WERI-Rb-1 (cell line): Measurements from ENCODE around the gene GRIN3B.

Source experiments
- DNase-seq: peaks from one replicate; pipeline ENCODE4 v3.0.0-alpha.2; 2020
- H3K27ac ChIP-seq: fragments of 250-450 bp; sonication (Bioruptor Pico); 2 replicates; pipeline ENCODE4 v1.5.1; 2020; ENCODE audit warnings: mild to moderate bottlenecking, moderate library complexity
- H3K27me3 ChIP-seq: fragments of 250-450 bp; sonication (Bioruptor Pico); 2 replicates; pipeline ENCODE4 v1.5.1; 2021; ENCODE audit warnings: mild to moderate bottlenecking, low read depth, moderate library complexity; ENCODE audit not compliant: insufficient read depth, severe bottlenecking
- H3K36me3 ChIP-seq: fragments of 250-450 bp; sonication (Bioruptor Pico); 2 replicates; pipeline ENCODE4 v1.5.1; 2020; ENCODE audit warnings: mild to moderate bottlenecking, moderate library complexity
- H3K4me3 ChIP-seq: 2 replicates; pipeline ENCODE4 v1.5.1; 2011; ENCODE audit warnings: low read depth, mild to moderate bottlenecking, control low read depth, low read length
- H3K9me3 ChIP-seq: fragments of 250-450 bp; sonication (Bioruptor Pico); 2 replicates; pipeline ENCODE4 v1.5.1; 2021; ENCODE audit warnings: mild to moderate bottlenecking, moderate library complexity; ENCODE audit not compliant: severe bottlenecking
- TF ChIP-seq, protein P1 (sequence below): IDR thresholded peaks from 2 replicates; pipeline ENCODE4 v1.5.1; 2011; ENCODE audit warnings: low read depth, mild to moderate bottlenecking, control low read depth, inconsistent platforms, low read length

Gene GRIN3B

DNA sequence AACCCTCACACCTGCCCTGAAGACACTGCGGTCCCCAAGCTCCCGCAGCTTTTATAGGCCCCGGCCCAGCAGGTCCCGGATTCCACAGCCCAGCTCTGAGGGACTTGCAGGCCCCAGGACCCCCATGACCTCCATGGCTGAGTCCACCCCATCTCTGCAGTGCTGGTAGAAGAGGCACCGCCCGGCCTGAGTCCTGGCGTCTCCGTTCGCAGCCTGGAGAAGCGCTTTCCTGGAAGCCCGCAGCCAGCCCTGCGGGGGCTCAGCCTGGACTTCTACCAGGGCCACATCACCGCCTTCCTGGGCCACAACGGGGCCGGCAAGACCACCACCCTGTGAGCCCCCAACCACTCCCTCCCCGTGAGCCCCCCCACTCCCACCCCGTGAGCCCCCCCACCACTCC, 48.9 kb downstream of the GRIN3B start:
- peaks cover 3% of the 10 kb centered on the region for H3K9me3 ChIP-seq
- TF ChIP-seq, protein P1, sequence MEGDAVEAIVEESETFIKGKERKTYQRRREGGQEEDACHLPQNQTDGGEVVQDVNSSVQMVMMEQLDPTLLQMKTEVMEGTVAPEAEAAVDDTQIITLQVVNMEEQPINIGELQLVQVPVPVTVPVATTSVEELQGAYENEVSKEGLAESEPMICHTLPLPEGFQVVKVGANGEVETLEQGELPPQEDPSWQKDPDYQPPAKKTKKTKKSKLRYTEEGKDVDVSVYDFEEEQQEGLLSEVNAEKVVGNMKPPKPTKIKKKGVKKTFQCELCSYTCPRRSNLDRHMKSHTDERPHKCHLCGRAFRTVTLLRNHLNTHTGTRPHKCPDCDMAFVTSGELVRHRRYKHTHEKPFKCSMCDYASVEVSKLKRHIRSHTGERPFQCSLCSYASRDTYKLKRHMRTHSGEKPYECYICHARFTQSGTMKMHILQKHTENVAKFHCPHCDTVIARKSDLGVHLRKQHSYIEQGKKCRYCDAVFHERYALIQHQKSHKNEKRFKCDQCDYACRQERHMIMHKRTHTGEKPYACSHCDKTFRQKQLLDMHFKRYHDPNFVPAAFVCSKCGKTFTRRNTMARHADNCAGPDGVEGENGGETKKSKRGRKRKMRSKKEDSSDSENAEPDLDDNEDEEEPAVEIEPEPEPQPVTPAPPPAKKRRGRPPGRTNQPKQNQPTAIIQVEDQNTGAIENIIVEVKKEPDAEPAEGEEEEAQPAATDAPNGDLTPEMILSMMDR, result no peak
- H3K36me3 ChIP-seq, result peaks cover 45% of the 10 kb centered on the region
- H3K4me3 ChIP-seq, result no peak overlapping the region
- H3K27me3 ChIP-seq, result no peaks in the 10 kb centered on the region
- DNase-seq, result no peak
- H3K27ac ChIP-seq, result no peak overlapping the region

DNA sequence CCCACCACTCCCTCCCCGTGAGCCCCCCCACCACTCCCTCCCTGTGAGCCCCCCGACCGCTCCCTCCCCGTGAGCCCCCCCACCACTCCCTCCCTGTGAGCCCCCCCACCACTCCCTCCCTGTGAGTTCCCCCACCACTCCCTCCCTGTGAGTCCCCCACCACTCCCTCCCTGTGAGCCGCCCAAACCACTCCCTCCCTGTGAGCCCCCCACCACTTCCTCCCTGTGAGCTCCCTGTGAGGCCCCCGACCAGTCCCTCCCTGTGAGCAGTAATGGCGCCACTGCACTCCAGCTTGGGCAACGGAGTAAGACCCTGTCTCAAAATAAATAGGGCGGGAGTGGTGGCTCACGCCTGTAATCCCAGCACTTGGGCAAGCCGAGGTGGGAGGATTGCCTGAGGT, 49.6 kb downstream of the GRIN3B start:
- Histone ChIP-seq H3K27ac (no peak overlapping the region), H3K9me3 (peaks cover 2% of the 10 kb centered on the region), H3K27me3 (no peaks in the 10 kb centered on the region), H3K4me3 (no peak overlapping the region), H3K36me3 (peaks cover 45% of the 10 kb centered on the region)
- no peak for DNase-seq
- TF ChIP-seq, protein P1, result no peak

DNA sequence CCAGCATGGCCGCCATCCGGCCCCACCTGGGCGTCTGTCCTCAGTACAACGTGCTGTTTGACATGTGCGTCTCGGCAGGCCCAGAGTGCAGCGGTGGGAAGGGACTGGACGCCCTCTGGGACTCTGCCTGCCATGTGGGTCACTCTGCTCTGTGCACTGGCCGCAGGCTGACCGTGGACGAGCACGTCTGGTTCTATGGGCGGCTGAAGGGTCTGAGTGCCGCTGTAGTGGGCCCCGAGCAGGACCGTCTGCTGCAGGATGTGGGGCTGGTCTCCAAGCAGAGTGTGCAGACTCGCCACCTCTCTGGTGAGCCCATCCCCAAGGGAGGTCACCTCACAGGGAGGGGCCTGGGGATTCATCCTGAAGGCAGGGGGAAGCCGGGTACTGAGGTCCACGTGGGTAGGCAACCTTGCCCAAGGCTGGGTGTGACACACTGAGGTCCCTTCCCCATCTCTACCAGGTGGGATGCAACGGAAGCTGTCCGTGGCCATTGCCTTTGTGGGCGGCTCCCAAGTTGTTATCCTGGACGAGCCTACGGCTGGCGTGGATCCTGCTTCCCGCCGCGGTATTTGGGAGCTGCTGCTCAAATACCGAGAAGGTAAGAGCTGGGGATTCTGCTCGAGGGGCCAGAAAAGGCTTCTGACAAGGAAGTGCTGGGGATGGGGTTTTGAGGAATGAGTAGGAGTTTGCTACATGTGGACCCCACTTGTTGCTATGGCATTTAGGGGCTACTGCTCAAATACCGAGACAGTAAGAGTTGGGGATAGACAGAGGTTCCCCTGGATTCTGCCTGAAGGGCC, 51.0 kb downstream of the GRIN3B start:
- H3K27ac ChIP-seq, result no peak overlapping the region
- TF ChIP-seq, protein P1, result no peak
- H3K27me3 ChIP-seq, result no peaks in the 10 kb centered on the region
- DNase-seq, result no peak
- H3K4me3 ChIP-seq, result no peak overlapping the region
- peaks cover 7% of the 10 kb centered on the region for H3K9me3 ChIP-seq
- H3K36me3 ChIP-seq, result peaks cover 52% of the 10 kb centered on the region

DNA sequence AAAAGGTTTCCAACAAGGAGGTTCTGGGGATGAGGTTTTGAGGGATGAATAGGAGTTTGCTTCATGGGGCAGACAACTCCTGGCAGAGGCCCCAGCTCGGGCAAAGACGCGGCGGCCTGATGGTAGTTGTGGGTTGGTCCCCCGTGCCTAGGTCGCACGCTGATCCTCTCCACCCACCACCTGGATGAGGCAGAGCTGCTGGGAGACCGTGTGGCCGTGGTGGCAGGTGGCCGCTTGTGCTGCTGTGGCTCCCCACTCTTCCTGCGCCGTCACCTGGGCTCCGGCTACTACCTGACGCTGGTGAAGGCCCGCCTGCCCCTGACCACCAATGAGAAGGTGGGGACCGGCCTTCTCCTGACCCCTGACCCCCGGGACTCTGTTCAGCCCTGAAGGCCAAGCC, 51.6 kb downstream of the GRIN3B start:
- TF ChIP-seq, protein P1, result no peak
- H3K9me3 ChIP-seq, result peaks cover 13% of the 10 kb centered on the region
- peaks cover 53% of the 10 kb centered on the region for H3K36me3 ChIP-seq
- no peak overlapping the region for H3K27ac ChIP-seq
- no peak for DNase-seq
- no peak overlapping the region for H3K4me3 ChIP-seq
- H3K27me3 ChIP-seq, result no peaks in the 10 kb centered on the region

DNA sequence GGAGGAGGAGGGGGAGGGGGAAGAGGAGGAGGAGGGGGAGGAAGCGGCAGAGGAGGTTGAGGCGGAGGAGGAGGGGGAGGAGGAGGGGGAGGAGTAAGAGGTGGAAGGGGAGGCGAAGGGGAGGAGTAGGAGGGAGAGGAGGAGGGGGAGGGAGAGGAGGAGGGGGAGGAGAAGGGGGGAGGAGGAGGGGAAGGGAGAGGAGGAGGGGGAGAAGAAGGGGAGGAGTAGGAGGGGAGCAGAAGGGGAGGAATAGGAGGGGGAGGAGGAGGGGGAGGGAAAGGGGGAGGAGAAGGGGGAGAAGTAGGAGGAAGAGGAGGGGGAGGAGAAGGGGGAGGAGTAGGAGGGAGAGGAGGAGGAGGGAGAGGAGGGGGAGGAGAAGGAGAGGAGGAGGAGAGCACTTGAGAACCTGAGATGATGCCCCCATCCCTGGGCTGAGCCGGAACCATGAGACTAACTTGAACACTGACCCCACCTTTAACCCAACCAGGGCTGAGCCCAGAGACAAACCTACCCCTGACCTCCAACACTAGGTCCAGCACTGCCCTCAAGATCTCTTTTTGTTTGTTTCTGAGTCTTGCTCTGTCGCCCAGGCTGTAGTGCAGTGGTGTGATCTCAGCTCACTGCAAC, 52.2 kb downstream of the GRIN3B start:
- H3K27me3 ChIP-seq, result no peaks in the 10 kb centered on the region
- peaks cover 20% of the 10 kb centered on the region for H3K9me3 ChIP-seq
- peaks cover 53% of the 10 kb centered on the region for H3K36me3 ChIP-seq
- no peak overlapping the region for H3K4me3 ChIP-seq
- TF ChIP-seq, protein P1, result no peak
- H3K27ac ChIP-seq, result no peak overlapping the region
- DNase-seq, result no peak
